Inferior parietal cortex (tissue), 1 donor: ENCODE measurements around the gene LCE4A.
"Not testable (repeated sequence)": the region's sequence is repeated elsewhere in the genome, so short reads cannot be mapped to it uniquely, and the experiment has no call there.

Experiments
- DNase-seq: peaks from one replicate; pipeline ENCODE4 v3.0.0-alpha.2; 2016; ENCODE audit errors: extremely low spot score

LCE4A gene

GRCh38 chr1:152707860-152708259 lies at the start of gene LCE4A:
TSS of gene LCE4A (plus strand) at chr1:152708160. CDS start at chr1:152709076, 916 bp downstream.
- DNase-seq = no peak

DNA sequence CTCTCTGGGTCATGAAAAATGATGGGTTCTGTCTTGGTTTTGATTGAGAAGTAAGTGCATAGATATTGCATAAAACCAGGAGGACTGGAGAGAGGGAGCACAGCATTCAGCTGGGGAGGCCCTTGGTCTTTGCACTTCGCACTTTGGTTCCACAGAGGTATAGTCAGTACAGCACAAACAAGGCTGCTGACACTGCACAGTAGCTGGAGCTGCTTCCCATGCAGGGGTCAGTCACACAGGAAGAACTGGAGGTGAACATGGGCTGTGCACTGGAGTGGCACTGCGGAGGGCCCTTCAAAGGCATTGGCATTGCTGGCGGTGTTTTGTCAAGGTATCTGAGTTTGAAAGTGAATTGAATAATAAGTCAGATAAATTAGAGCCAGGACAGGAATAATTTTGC lies 49.3 kb upstream of the LCE4A start:
- no peak for DNase-seq

- no peak for DNase-seq
Measured at GRCh38 chr1:152663098-152663497, 44.9 kb upstream of the LCE4A start, which contains the start of gene LCE2D. TSS of gene LCE2D (plus strand) at chr1:152663380. CDS start at chr1:152664106, 726 bp downstream.

DNA sequence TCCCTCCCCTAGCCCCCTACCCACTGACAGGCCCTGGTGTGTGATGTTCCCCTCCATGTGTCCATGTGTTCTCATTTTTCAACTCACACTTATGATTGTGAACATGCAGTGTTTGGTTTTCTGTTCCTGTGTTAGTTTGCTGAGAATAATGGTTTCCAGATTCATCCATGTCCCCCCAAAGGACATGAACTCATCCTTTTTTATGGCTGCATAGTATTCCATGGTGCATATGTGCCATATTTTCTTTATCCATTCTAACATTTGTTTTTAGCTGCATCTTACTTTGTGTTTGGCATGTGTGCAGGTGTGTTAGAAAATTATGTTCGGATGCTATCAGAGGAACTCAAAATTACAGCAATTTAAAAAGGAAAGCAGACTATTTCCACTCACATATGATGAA lies 41.8 kb upstream of the LCE4A start:
- DNase-seq = not testable (repeated sequence)

GRCh38 chr1:152667648-152668047 lies 40.3 kb upstream of the LCE4A start:
- DNase-seq = peak; percentile 7

- DNase-seq = no peak
Measured at GRCh38 chr1:152673016-152673415, 34.9 kb upstream of the LCE4A start.

- DNase-seq = not testable (repeated sequence)
Measured at GRCh38 chr1:152674983-152675382, 33.0 kb upstream of the LCE4A start, which contains the start of gene LCE2C. TSS of gene LCE2C (plus strand) at chr1:152675279. CDS start at chr1:152676016, 737 bp downstream.

GRCh38 chr1:152679459-152679858 lies 28.5 kb upstream of the LCE4A start:
- DNase-seq = no peak

- peak; percentile 22 for DNase-seq
Measured at GRCh38 chr1:152681616-152682015, 26.3 kb upstream of the LCE4A start.

GRCh38 chr1:152683846-152684245 lies 24.1 kb upstream of the LCE4A start:
- DNase-seq = no peak

- not testable (repeated sequence) for DNase-seq
Measured at GRCh38 chr1:152685823-152686222, 22.1 kb upstream of the LCE4A start, which contains the start of gene LCE2B. TSS of gene LCE2B (plus strand) at chr1:152686123. CDS start at chr1:152686844, 721 bp downstream.

GRCh38 chr1:152697701-152698600 lies 10.0 kb upstream of the LCE4A start, which contains the start of gene LCE2A:
TSS of gene LCE2A (plus strand) at chr1:152698345. CDS start at chr1:152698902, 557 bp downstream.
- DNase-seq = no peak

- DNase-seq = no peak
Measured at GRCh38 chr1:152699746-152700145, 8.2 kb upstream of the LCE4A start.

DNA sequence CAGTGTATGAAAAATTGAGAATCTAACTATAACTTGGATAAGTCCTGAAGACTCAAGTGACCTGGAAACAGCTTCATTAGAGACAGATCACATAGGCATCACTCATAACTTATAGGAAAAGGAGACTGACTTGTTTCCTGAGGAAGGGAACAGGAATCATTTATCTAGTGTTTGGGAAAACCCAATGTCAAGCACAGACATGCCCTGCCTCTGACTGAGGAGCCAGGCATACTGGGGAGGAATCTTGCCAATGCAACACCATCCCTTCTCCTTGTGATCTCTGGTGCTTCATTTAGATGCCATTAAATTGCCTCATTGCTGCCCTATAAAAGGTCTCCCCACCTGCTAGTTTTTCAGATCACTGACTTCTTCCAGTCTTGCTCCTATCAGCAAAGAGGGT lies 10.3 kb downstream of the LCE4A start:
- DNase-seq = no peak

- no peak for DNase-seq
Measured at GRCh38 chr1:152725261-152725660, 17.3 kb downstream of the LCE4A start.

DNA sequence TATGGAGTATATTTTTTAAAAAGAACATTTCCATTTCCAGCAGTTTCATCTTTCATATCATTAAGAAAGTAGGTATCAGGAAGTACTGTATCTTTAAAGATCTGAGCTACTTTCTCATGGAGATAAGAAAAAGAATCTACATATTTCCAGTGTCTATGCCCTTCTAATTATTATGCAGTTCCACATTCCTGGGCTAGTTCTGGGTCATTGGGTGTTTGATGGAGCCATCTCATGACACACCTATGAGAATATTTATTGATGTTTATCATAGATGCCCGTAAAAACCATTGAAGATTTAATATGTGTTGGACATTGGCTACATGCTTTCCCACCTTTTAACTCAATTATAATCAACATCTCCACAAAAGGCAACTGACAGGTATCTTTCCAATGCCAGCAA lies 21.0 kb downstream of the LCE4A start:
- DNase-seq = no peak

DNA sequence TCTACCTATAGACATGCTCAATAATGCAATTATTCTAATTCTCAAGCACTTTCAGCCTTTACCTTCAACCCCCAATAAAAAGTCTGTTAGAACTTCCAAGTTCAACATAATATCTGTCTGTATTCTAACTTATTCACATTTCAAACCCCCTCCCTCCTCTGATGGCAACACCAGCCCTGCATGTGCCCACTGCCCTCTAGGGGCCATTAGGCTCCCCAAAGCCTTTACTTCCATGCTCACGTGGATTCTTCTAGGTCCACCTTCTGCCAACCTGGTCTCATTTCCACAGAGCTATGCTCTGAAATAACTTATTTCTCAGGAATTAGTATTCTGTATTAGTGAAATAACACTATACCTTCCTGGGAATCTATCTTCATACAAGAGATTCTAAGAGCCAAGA lies 27.7 kb downstream of the LCE4A start:
- DNase-seq = no peak

GRCh38 chr1:152737997-152738396 lies 30.0 kb downstream of the LCE4A start:
- no peak for DNase-seq

DNA sequence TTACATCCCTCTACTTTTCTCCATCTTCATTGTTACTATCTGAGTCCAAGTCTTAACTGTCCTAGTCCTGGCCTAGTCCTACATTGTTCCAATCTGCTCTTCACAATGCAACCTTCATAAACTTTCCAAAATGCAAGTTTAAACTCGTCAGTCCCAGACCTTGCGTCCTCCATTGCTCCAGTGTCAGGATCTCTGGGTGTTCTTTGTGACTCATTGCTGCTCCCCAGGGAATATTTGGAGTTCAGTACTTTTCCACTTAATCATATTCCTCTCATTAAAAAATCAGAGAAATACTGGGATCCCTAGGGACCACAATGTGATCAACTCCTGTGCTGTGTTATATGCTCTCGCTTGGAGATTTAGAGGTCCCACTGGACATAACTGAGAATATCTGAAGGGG lies 31.9 kb downstream of the LCE4A start:
- DNase-seq = no peak

- no peak for DNase-seq
Measured at GRCh38 chr1:152741656-152742055, 33.7 kb downstream of the LCE4A start.

DNA sequence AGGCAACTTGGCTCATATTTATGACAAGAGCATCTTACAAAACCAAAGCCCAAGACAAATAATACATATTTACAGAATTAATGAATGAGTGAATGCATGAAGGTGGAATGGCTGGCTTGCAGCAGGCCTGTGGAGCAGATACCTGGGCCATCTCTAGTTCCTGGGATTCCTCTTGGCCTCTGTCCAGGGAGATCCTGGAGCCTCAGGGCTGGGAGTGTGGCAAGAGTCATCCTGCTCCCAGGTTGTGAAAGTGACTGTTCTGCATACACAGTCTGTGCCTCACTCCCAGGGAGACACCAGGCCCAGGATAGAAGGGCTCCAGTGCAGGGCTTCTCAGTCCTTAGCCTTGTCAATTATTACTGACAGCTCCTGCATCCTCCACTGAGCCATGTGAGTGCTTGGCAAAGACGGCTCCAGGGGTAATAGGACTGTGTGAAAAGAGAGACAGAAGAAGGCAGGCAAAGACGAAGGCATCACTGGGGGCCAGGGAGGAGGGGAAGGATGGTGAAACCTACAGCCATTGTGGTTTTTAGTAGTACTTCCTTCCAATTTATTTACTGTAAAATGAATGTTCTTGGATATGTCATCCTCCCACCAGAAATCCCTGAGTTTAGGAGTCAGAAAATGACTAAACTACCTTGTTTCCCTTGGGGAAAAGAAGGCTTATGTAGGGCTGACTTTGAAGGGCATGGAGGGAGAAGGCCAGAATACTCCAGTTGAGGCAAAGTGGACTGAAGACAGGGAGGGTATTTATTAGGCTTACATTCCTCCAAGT lies 35.6 kb downstream of the LCE4A start:
- no peak for DNase-seq

GRCh38 chr1:152745289-152745704 lies 37.3 kb downstream of the LCE4A start:
- no peak for DNase-seq
